NK-92 (cell line): Measurements from ENCODE around the gene MAGI2.
"Not testable (repeated sequence)": the region's sequence is repeated elsewhere in the genome, so short reads cannot be mapped to it uniquely, and the experiment has no call there.

Experiments
- DNase-seq: peaks from one replicate; lab custom pipeline; 2025; ENCODE audit not compliant: unreplicated experiment; lab: John Stamatoyannopoulos, UW

The MAGI2 gene

DNA sequence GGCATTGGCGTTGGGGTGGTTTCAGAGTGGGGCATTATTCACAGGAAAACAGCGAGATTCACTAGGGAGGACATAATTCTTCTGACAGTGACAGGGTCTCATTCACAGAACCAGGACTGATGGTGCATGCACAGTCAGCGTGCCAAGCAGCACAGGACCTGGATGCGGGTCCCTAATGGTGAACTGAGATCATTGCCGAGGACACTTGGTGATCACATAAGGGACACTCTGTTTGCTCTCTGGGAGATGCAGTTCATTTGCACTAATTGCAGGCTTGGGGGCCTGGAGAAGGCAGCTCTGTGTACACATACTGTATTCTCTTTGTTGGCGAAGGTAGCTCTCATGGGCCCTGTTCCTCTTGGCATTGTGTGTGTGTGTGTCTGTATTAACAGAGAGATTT lies 938.8 kb downstream of the MAGI2 start:
- no peak for DNase-seq

DNA sequence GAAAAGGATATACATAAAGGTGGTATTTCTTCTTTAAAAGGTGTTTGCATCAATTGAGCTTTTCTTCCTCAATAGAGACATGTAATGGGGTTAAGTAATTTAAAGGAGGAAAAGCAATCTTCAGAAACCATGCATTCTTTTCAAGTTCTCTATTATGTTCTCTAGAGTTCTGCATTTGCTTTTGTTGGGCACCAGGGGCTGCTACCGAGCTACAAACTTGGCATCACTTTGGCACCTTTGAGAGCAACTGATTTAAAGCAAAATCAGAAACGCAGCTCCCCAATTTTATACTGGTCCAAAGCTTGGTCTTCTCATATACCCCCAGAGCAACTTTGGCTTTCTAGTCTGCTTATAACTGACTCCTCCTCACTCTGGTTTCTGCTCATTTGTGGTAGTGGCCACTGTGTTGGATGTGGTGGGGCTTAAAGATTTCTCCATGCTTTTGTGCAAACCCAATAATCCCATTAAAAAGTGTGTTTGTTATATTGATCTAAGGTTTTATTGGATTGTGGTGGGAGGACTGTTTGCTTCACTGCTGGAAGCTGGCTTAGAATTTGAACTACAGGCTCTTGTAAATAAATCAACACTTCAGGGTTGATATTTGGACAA lies 942.8 kb downstream of the MAGI2 start:
- DNase-seq, result no peak

DNA sequence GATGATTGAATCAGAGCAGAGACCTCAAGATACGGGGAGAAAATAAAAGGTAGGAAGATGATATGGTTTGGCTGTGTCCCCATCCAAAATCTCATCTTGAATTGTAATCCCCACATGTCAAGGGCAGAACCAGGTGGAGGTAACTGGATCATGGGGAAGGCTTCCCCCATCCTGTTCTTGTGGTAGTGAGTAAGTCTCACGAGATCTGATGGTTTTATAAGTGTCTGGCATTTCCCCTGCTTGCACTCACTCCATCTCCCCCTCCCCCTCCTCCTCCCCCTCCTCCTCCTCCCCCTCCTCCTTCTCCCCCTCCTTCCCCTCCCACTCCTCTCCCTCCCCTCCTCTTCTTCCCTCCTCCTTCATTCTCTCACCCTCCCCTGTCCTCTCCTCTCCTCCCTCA lies 950.2 kb downstream of the MAGI2 start:
- DNase-seq, result not testable (repeated sequence)

DNA sequence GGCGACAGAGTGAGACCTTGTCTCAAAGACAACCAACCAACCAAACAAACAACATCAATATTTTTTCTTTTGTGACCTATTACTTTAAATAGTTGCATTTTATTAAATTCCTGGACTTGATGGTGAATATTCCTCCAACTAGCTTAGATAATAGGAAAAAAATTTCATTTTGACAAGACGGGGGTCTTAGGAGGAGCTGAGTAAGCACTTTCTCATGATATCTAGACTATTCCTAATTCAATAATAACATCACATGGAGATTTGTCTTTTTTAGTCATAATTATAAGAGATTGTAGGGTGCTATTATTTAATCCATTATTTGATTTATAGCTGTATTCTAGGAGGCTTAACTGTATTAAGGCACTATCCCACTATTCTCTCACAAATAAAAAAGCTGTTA lies 952.4 kb downstream of the MAGI2 start:
- DNase-seq, result no peak

DNA sequence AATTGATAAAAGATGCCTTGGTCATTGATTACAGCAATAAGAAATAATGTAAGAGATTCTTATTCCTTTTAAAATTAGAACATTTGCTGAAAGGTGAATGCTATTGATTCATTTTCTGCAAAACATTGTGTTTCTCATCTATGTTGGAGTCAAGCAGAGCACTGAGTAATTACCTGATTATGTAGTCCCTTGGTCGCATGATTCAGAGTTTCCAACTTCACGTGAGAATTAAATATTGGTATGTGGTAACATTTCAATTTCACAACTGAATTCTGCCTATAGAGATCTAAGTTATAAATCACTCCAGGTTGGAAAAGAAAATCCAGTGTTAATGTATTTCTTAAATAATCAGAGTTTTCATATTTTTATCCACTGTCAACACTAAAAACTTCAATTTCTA lies 953.5 kb downstream of the MAGI2 start:
- no peak for DNase-seq

DNA sequence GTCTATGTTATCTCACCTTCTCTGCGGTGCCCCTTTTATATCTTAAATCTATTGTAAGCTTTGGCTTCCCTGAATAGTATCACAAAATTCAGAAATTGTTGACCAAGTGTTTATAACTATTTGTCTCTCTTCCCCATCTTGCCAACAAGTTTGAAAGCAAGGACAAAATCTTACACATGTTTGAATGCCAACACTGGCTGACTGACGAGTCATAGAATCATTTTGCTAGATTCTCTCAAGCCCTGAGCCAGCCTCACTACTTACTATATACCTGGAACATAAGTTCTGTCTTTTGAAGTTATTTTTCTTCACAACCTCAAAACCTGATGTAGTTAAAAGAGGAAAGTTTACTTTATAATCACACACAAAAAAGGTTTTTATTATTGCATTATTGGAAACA lies 954.2 kb downstream of the MAGI2 start:
- no peak for DNase-seq

DNA sequence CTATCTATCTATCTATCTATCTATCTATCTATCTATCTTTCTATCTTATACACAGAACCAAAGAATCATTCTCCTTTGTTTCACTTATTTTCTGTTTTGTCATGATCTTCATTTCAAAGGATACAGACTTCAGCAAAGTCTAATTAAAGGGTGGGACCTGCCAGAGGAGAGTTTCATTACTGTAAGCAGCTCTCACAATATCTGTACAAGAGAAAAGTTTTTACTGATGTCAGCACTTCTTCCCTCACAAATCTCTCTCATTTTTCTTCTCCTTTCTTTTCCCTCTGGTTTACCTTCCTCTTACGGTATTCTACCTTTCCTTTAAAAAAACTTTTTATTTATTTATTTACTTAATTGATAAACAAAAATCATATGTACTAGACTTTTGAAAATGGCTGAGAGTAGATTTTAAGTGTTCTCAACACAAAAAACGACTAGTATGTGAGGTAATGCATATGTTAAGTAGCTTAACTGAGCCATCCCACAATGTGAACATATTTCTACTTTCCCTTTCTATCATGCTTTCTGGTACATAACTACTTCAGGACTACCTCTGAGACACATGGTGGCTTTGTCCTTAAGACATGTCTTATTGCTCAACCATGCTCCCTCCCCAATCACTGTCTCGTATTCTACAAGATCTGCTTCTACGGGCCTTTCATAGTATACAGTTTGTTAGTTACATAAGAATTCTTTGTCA lies 955.6 kb downstream of the MAGI2 start:
- DNase-seq, result no peak

DNA sequence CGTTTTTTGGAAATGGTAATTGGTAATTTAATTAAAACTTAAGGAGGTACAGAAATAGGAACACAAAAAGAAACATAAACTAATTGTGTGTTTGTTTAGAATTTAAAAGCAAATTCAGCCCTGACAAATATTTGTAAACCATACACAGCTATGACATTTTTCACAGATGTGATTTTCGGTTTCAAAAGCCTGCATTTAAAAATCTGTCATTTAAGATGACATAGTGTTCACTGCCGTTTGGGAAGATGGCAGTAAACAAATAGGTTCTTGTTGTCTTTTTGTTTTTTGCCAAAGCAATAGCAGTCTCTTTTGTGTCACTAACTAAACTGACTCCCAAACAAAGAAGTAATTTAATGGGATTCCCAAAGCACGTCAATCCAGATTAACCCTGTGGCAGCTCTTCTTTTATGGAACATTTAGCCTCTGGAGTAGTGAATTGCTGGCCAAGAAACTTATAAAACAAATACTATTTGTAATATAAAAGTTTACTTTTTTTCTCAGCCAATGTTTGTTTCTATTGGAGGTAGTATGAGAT lies 957.3 kb downstream of the MAGI2 start:
- DNase-seq, result no peak

DNA sequence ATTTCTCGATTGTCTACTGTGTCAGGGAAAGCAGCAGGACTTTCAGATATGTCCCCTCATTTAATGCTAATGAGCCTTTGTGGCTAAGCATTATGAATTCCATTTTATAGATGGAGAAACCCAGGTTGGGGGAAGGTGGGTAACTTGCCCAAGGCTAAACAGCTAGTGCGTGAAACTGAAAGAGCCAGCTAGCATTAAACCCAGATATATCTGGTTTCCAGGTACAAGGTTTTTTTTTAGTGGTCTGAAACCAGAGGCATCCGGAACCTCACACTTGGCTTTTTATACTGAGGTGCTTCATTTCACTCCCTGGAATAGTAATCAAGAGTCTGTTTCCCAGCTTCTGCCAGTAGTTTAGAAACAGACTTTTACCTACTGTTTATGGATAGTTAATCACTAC lies 960.1 kb downstream of the MAGI2 start:
- DNase-seq, result no peak

DNA sequence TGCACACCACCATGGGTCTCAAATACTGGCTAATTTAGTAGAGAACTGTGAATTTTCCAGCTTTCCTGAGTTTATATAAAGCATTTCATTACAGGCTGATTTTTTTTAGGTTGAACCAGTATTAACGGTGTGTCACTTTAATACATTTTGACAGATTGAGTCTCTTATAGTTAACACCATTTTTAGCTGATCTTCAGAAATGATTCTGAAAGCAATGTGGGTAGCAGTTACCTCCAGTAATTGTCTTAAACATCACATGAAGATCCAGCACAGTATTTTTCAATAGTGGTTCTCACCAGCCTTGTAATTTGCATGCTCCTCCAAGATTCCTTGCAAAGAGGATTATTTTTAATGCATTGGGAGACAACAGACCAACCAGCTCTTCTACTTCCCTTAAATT lies 961.3 kb downstream of the MAGI2 start:
- DNase-seq, result no peak

DNA sequence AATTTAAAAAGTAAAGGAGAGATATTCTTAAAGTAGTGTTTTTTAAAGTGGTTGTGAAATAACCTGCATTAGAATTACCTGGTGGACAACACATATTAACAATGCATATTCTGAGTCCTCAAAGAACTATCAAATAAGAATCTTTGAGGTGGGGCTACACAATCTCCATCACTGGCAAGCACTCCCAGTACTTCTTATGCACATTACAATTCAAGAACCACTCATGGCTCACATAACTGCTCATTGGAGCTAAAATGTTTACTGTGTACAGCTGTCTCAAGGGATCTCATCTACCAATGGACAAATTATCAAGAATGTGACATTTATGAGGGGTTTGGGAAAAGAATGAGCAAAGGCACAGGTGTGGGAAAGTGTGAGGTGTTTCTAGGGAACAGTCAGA lies 962.9 kb downstream of the MAGI2 start:
- no peak for DNase-seq

DNA sequence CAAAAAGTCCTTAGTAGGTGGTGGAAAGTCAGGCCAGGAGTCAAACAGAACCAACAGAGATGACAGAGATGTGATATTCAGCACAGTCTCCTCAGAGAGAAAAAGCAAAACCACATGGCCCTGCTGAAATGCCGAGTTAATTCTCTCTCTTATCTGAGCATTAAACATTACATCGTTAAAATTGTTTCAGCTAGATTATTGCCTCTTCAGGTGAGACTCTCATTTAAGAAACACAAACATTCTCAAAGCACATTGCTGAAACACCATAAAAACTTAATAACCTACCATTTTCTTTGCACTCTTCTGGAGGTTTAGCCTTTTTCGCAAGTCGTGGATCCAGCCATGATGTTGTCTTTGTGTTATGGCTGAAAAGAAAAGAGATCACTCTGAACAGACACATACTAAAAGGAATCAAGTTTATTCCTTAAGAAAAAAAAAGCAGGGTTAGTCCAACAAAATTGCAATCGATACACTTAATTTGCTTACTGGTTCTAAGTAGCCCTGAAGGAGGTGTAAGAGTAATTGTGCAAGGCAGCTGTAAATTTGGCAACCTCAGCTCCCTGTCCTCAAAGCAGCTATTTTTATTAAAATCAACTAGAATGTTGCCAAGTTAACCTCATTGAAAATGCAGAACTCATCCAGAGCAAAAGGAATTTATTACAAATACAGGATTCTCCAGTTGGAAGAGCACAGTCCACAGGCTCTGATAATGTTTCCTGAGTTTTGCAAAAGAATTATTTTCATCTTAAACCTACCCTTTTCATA lies 963.8 kb downstream of the MAGI2 start:
- DNase-seq, result no peak

DNA sequence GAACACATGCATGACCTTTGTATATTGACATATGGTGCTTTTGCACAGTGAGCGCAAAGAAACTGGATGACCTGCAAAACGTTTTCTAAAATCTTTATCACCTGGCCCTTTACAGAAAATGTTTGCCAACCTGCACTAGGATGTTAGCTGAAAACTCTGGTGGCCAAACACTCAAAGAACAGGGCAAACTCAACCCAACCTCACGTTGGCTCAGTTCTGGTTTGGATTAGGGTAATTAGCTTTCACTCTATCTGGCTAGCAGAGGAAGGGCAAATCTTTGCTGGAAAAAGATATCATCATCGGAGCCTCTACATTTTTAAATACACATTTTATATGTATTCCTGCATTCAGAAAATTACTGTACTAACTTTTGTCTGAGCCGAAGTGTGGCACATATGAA lies 966.0 kb downstream of the MAGI2 start:
- no peak for DNase-seq

DNA sequence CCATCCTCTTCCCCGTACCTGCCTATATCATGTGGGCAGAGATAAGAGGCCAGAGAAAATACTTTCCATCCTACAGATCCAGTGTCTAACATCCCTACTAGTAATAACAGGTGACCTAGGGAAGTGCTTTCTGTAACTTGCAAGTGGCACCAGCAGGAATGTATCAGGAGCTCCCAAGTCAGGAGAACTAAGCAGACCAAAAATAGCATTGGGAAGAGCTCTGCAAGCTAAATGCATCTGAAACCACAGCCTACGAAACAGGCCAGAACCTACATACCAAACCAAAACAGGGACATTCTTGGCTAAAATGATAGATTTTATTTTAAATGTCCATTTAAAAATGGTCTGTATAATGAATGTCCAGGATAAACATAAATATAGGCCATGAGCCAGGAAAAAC lies 974.1 kb downstream of the MAGI2 start:
- no peak for DNase-seq

DNA sequence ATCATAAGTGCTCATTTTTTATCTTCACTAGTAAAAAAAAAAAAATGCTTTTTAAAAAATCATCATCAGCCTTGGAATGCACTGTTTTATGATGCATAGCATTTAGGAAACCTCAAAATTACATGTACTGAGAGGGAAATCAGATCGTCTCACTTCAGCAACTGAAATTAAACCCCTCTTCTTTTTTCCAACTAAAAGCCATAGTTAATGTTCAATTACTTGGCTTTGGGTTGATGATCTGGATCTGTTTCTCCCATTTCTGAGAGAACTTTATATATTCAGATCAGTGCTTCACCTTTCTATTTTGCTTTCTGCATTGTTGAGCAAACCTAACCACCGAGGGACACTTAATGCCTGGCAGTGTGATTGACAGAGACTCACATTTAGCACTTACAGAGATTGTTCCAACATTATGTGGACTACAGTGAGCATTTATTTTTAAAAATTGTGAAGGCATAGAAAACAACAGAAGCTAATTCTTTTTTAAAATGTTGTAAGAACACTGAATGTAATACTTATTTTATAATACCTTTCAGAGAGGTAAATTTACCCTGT lies 976.5 kb downstream of the MAGI2 start:
- DNase-seq, result no peak

DNA sequence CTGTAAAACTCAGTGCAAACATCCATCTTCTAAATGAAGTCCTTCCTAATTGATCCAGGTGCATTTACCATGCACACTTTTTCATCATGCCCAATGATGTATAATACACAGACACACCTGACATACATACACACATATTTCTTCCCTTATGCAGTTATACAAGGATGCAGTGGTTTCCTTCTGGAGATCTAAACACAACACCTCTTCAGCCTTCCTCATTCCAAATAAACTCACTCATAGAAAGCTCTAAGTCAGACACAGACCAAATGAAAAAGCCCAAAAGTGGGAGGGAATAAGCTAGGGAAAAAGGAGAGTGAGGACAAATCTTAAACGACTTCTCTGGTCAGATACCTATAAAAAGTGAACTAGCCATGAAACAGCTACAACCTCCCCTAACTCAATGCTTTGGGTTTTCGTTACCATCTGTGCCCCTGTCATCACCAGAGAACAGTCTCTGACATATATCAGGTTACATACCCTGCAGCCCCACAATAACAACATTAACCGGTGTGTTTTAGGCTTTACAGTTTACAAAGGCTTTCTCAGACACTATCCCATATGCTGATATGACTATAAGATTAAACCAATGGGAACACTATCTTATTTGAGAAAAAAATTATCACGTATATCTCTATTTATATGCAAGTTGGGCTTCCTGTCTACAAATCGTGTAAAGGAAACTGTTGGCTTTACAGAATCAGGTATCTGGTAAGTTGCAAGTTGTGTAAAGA lies 979.7 kb downstream of the MAGI2 start:
- DNase-seq, result no peak

DNA sequence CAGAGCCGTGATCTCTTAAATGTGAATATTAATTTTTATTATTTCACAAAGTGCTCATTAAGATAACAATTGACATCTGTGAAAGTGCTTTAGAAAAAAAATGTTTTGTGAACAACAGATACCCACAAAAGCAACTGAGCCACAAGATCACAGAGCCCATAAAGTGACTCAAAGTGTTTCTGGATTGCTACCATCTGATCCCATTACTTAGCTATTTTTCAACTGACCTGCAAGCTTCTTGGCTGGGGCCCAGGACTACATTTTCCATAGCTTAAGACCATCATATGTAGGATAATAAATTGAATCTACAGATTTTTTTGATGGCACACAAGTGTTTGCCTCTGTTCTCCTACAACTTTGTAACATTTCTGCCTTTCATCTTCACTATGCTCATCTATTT lies 980.4 kb downstream of the MAGI2 start:
- no peak for DNase-seq

DNA sequence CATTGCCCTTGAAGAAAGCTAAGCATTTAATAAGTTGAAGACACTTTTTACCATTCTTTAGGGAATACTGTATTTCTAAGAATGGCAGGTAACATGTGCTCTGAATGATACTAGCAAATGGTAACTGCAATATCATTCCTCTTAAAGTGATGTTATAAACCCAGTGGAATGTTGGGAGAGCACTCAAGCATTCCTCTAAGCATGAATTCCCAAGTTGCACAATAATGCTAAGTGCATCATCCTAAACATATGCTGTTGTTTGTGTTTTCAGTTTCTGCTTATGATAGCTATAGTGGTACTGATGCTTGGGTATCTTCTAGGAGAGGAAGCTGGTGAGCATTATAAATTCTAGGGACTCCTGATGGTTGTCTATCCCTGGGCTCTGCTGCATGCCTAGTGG lies 980.9 kb downstream of the MAGI2 start:
- no peak for DNase-seq

DNA sequence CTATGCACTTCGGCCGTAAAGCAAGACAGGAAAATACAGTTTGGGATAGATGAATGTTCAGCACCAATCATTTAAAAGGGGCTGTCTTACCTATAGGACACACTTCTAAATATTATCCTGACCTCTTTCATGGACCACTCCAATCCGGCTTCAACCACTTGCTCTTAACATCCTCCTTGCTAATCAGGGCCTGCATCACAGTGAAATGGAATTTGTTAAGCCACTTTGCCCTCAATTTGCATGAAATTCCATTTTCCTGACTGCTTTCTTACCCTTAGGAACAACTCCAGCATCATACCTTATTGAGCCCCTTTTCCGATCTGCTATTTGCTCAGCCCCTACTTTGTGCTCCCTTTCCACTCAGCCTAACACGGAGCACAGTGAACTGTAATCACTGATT lies 987.6 kb downstream of the MAGI2 start:
- DNase-seq, result no peak

DNA sequence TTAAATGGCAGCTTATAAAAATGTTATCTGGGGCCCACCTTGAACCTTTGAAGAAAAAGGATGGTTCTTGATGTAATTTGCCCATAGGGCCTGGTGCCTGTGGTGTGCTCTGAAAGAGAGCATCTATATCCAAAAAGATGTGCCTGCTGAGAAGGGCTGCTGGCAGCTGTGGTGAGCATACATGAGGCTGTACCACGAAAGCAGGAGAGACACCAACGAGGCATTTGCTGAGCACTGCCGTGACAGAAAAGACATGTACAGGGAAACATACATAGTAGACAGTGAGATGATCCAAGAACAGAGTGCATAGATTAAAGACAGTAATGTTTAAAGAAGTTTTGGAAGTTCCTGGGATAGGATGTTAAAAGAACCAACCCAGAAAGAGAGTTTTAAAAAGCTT lies 990.4 kb downstream of the MAGI2 start:
- no peak for DNase-seq

DNA sequence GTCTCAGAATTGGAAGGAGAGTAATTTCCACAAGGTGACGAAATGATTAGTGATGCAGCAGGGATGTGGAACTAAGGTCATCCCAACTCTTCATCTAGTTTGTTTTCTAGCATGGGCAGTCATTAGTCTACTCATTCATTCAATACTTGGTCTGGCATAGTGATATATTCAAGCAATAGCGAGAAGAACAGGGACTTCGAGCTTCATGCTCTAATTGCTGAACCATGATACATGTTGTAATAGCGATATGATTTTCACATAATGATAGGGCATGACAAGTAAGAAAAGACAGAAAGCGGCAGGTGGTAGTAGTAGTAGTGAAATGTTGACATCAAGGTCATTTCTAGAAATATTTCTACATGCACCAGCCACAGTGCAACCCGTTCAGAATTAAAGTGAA lies 1002.8 kb downstream of the MAGI2 start:
- no peak for DNase-seq
